Aorta (tissue), 5 donors: ENCODE measurements around the gene NEU2. TPM values are rescaled to one million over a fixed set of nuclear protein-coding genes. Genes with fewer than 3 reads are reported as not detected.

Experiments used
- ATAC-seq: fragments of 200-7000 bp; cut with Tn5 transposase; one replicate; pipeline ENCODE4 v1.9.1; 2022; ENCODE audit warnings: moderate library complexity; ENCODE audit not compliant: low FRiP score
- DNase-seq, 2 donors: peaks; one replicate each; pipeline ENCODE4 v3.0.0-alpha.2; 2020
- H3K27ac ChIP-seq, 2 donors: one replicate each; pipeline ENCODE4 v1.5.1; 2013; ENCODE audit warnings: low read length in 2 of 2, mild to moderate bottlenecking in 2 of 2, moderate library complexity in 2 of 2, control low read depth in 1 of 2, inconsistent platforms in 1 of 2, low read depth in 1 of 2
- H3K27me3 ChIP-seq, 2 donors: one replicate each; pipeline ENCODE4 v1.6.1; 2013; ENCODE audit warnings: control low read depth in 1 of 2, low read length in 1 of 2, mild to moderate bottlenecking in 1 of 2, moderate library complexity in 1 of 2; ENCODE audit not compliant: insufficient read depth in 2 of 2, control insufficient read depth in 1 of 2
- H3K36me3 ChIP-seq, 2 donors: one replicate each; pipeline ENCODE4 v1.6.1; 2013; ENCODE audit warnings: control low read depth in 1 of 2, low read length in 1 of 2, mild to moderate bottlenecking in 1 of 2; ENCODE audit not compliant: insufficient read depth in 2 of 2, control insufficient read depth in 1 of 2
- H3K4me1 ChIP-seq, 2 donors: one replicate each; pipeline ENCODE4 v1.6.1; 2013; ENCODE audit warnings: low read length in 2 of 2, control low read depth in 1 of 2, mild to moderate bottlenecking in 1 of 2, moderate library complexity in 1 of 2; ENCODE audit not compliant: insufficient read depth in 2 of 2, control insufficient read depth in 1 of 2
- H3K4me3 ChIP-seq, 2 donors: one replicate each; pipeline ENCODE4 v1.5.1; 2013; ENCODE audit warnings: low read length in 2 of 2, control low read depth in 1 of 2, mild to moderate bottlenecking in 1 of 2
- H3K9me3 ChIP-seq: one replicate; pipeline ENCODE4 v1.6.1; 2013; ENCODE audit warnings: mild to moderate bottlenecking, low read length; ENCODE audit not compliant: control insufficient read depth
- WGBS, 2 donors: extraction: QIAGEN DNeasy Blood & Tissue Kit; methylation state at CpG; one replicate each; pipeline ENCODE4 v1.1.7; 2013; 5-methylcytosine and 5-hydroxymethylcytosine counted together
- intact Hi-C, 2 donors: fragments of 100-400 bp; cut with DNase I; formaldehyde crosslinking; loops; one replicate each; pipeline versions ENCODE4 v1.14.2 to v1.15.0; 2022
- polyA plus RNA-seq, 2 donors: library from polyadenylated mRNA; stranded (reverse); fragments of 200-250 nt; gene quantifications; one replicate each; pipeline ENCODE4 v1.2.3, GENCODE V29; 2013
- total RNA-seq, 2 donors: library from RNA; stranded (reverse); fragmentation: NEBNext Ultra II Directional; extraction: Animal tissue kit (Norgen Biotek cat#: 25700); gene quantifications; one replicate each; pipeline ENCODE4 v1.2.1, GENCODE V29; 2021
- donor health status: healthy with polysubstance abuse.
- donor health status: Bipolar disorder and iron deficiency.
- donor health status: DM: no; HTN: no; CAD: no.
- donor health status: DM: no; HTN: no; CAD: no.
- donor health status: DM: yes; HTN: yes; CAD: no.

NEU2 gene
- total and polyA plus RNA-seq, 4 donors: not detected

DNA sequence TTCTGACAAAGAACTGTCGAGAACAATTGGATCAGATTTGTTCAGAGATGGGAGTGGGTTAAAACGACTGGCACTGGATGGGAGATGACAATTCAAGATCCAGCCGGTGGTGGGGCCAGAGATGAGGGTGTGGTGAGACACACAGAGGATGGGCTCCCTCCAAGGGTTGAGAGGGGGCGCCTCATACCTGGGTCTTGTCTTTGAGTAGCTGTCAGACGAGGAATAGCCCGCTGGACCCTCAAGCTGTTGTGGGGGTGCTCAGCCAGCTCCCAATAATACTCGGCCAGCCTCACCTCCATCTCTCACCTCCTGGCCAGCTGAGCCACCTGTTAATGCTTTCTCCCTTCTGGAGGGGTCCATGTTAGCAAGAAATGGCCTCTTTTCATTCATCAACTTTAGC lies 41.6 kb downstream of the NEU2 start:
- intact Hi-C loops: no loop called here
- peak in 1 of 2 donors; percentile 33 for DNase-seq
- Histone ChIP-seq H3K27ac (no peak overlapping the region), H3K4me3 (no peak overlapping the region), H3K9me3 (peaks cover 3% of the 10 kb centered on the region), H3K27me3 (no peaks in the 10 kb centered on the region), H3K36me3 (no peaks in the 10 kb centered on the region), H3K4me1 (no peaks in the 10 kb centered on the region)
- WGBS, 2 donors: 62 to 63% methylated on average over 7 of the region's 7 CpGs
- ATAC-seq: no peak

- DNase-seq: peak in 1 of 2 donors; percentile 34
- Histone ChIP-seq H3K4me3 (no peak overlapping the region), H3K27me3 (no peaks in the 10 kb centered on the region), H3K9me3 (peaks cover 3% of the 10 kb centered on the region), H3K4me1 (no peaks in the 10 kb centered on the region), H3K36me3 (no peaks in the 10 kb centered on the region), H3K27ac (no peak overlapping the region)
- intact Hi-C loops: no loop called here
- ATAC-seq: no peak
- 75% methylated on average over 6 of the region's 6 CpGs for whole genome bisulfite sequencing, 2 donors
Observed at GRCh38 chr2:233075141-233075965, 42.9 kb downstream of the NEU2 start.

GRCh38 chr2:233075966-233076339 lies 43.5 kb downstream of the NEU2 start:
- no peaks in the 10 kb centered on the region for H3K4me1 ChIP-seq
- DNase-seq (peak in 1 of 2 donors; percentile 1), ATAC-seq (no peak)
- H3K9me3 ChIP-seq: peaks cover 3% of the 10 kb centered on the region
- H3K27me3 ChIP-seq: no peaks in the 10 kb centered on the region
- no peak overlapping the region for H3K27ac ChIP-seq
- no peak overlapping the region for H3K4me3 ChIP-seq
- WGBS, 2 donors: 24 to 30% methylated on average over 2 of the region's 2 CpGs
- H3K36me3 ChIP-seq: no peaks in the 10 kb centered on the region
- intact Hi-C loops: no loop called here

- H3K4me1 ChIP-seq: no peaks in the 10 kb centered on the region
- no peaks in the 10 kb centered on the region for H3K36me3 ChIP-seq
- ATAC-seq (no peak), DNase-seq (no peak)
- no peak overlapping the region for H3K4me3 ChIP-seq
- intact Hi-C loops: no loop called here
- no peaks in the 10 kb centered on the region for H3K27me3 ChIP-seq
- H3K27ac ChIP-seq: no peak overlapping the region
- H3K9me3 ChIP-seq: peaks cover 3% of the 10 kb centered on the region
- WGBS, 2 donors: 69 to 70% methylated on average over 3 of the region's 3 CpGs
Observed at GRCh38 chr2:233076749-233077148, 44.3 kb downstream of the NEU2 start.

- Histone ChIP-seq H3K4me3 (no peak overlapping the region), H3K4me1 (no peaks in the 10 kb centered on the region), H3K9me3 (no peaks in the 10 kb centered on the region), H3K27me3 (no peaks in the 10 kb centered on the region), H3K27ac (no peak overlapping the region), H3K36me3 (no peaks in the 10 kb centered on the region)
- no peak for ATAC-seq
- peak in 1 of 2 donors; percentile 62 for DNase-seq
- WGBS, 2 donors: 76 to 79% methylated on average over 10 of the region's 10 CpGs
- intact Hi-C loops: no loop called here
Observed at GRCh38 chr2:233079473-233079877, 47.0 kb downstream of the NEU2 start.

GRCh38 chr2:233079953-233080835 lies 47.7 kb downstream of the NEU2 start:
- Histone ChIP-seq H3K9me3 (no peaks in the 10 kb centered on the region), H3K4me1 (no peaks in the 10 kb centered on the region), H3K4me3 (no peak overlapping the region), H3K27me3 (no peaks in the 10 kb centered on the region), H3K27ac (no peak overlapping the region), H3K36me3 (no peaks in the 10 kb centered on the region)
- WGBS, 2 donors: 84 to 85% methylated on average over 20 of the region's 20 CpGs
- peak in 1 of 2 donors; percentile 20 for DNase-seq
- ATAC-seq: no peak
- intact Hi-C loops: no loop called here

GRCh38 chr2:233080836-233081229 lies 48.4 kb downstream of the NEU2 start:
- DNase-seq: peak in 1 of 2 donors; percentile 55
- no peak overlapping the region for H3K27ac ChIP-seq
- no peaks in the 10 kb centered on the region for H3K36me3 ChIP-seq
- no peak for ATAC-seq
- WGBS, 2 donors: 91 to 93% methylated on average over 11 of the region's 11 CpGs
- H3K9me3 ChIP-seq: no peaks in the 10 kb centered on the region
- H3K4me1 ChIP-seq: no peaks in the 10 kb centered on the region
- H3K27me3 ChIP-seq: no peaks in the 10 kb centered on the region
- intact Hi-C loops: no loop called here
- no peak overlapping the region for H3K4me3 ChIP-seq

GRCh38 chr2:233081232-233081730 lies 48.8 kb downstream of the NEU2 start:
- no peaks in the 10 kb centered on the region for H3K36me3 ChIP-seq
- no peaks in the 10 kb centered on the region for H3K4me1 ChIP-seq
- H3K27me3 ChIP-seq: no peaks in the 10 kb centered on the region
- DNase-seq (no peak), ATAC-seq (no peak)
- no peaks in the 10 kb centered on the region for H3K9me3 ChIP-seq
- intact Hi-C loops: no loop called here
- 90 to 94% methylated on average over 9 of the region's 9 CpGs for WGBS, 2 donors
- no peak overlapping the region for H3K4me3 ChIP-seq
- no peak overlapping the region for H3K27ac ChIP-seq
